Measurements from ENCODE around the gene SEZ6L.

The SEZ6L gene

GRCh38 chr22:26327306-26327705 is 158.0 kb downstream of the SEZ6L start:
- H3K79me2 ChIP-seq (ENCODE audit: insufficient read depth, low read length) = no peaks in the 10 kb centered on the region
- no peaks in the 10 kb centered on the region for H3F3A ChIP-seq (ENCODE audit: insufficient read depth, low read length)
- no peaks in the 10 kb centered on the region for H3K9me3 ChIP-seq (ENCODE audit: low read length)
- no peak overlapping the region for H3K4me2 ChIP-seq (ENCODE audit: low read length)
- no peaks in the 10 kb centered on the region for H3K9me2 ChIP-seq (ENCODE audit: low read depth, low read length)
- no peaks in the 10 kb centered on the region for H3K4me1 ChIP-seq (ENCODE audit: insufficient read depth, low read length, severe bottlenecking)
- H3K9ac ChIP-seq (ENCODE audit: low read length) = no peak overlapping the region
- H2AFZ ChIP-seq (ENCODE audit: low read length) = no peak overlapping the region
- no peaks in the 10 kb centered on the region for H3K27me3 ChIP-seq (ENCODE audit: insufficient read depth, low read length)
- no peak for TF ChIP-seq CTCF (IDR thresholded peaks at IDR 0.05; ENCODE audit: low read length)
- no peak for TF ChIP-seq EZH2 (IDR thresholded peaks at IDR 0.05; ENCODE audit: borderline replicate concordance, low read length)
- no peak overlapping the region for H3K4me3 ChIP-seq (ENCODE audit: low read depth, low read length, poor library complexity, severe bottlenecking)
- no peak overlapping the region for H3K27ac ChIP-seq (ENCODE audit: low read depth, low read length, poor library complexity, severe bottlenecking)
- no peaks in the 10 kb centered on the region for H4K20me1 ChIP-seq (ENCODE audit: insufficient read depth, low read length)
- no peaks in the 10 kb centered on the region for H3K36me3 ChIP-seq (ENCODE audit: insufficient read depth, low read length)

GRCh38 chr22:26328221-26328620 is 159.0 kb downstream of the SEZ6L start:
- H3K9me2 ChIP-seq (ENCODE audit: low read depth, low read length) = no peaks in the 10 kb centered on the region
- no peak overlapping the region for H3K4me2 ChIP-seq (ENCODE audit: low read length)
- H3K36me3 ChIP-seq (ENCODE audit: insufficient read depth, low read length) = no peaks in the 10 kb centered on the region
- H3F3A ChIP-seq (ENCODE audit: insufficient read depth, low read length) = no peaks in the 10 kb centered on the region
- no peak overlapping the region for H3K4me3 ChIP-seq (ENCODE audit: low read depth, low read length, poor library complexity, severe bottlenecking)
- no peaks in the 10 kb centered on the region for H3K27me3 ChIP-seq (ENCODE audit: insufficient read depth, low read length)
- no peak overlapping the region for H2AFZ ChIP-seq (ENCODE audit: low read length)
- TF ChIP-seq CTCF (IDR thresholded peaks at IDR 0.05; ENCODE audit: low read length) (no peak), EZH2 (IDR thresholded peaks at IDR 0.05; ENCODE audit: borderline replicate concordance, low read length) (no peak)
- H3K9me3 ChIP-seq (ENCODE audit: low read length) = no peaks in the 10 kb centered on the region
- H3K4me1 ChIP-seq (ENCODE audit: insufficient read depth, low read length, severe bottlenecking) = no peaks in the 10 kb centered on the region
- H3K27ac ChIP-seq (ENCODE audit: low read depth, low read length, poor library complexity, severe bottlenecking) = no peak overlapping the region
- H3K79me2 ChIP-seq (ENCODE audit: insufficient read depth, low read length) = no peaks in the 10 kb centered on the region
- H4K20me1 ChIP-seq (ENCODE audit: insufficient read depth, low read length) = no peaks in the 10 kb centered on the region
- no peak overlapping the region for H3K9ac ChIP-seq (ENCODE audit: low read length)

- no peaks in the 10 kb centered on the region for H4K20me1 ChIP-seq (ENCODE audit: insufficient read depth, low read length)
- no peaks in the 10 kb centered on the region for H3F3A ChIP-seq (ENCODE audit: insufficient read depth, low read length)
- H3K27me3 ChIP-seq (ENCODE audit: insufficient read depth, low read length) = no peaks in the 10 kb centered on the region
- peak; percentile 91 for TF ChIP-seq CTCF (IDR thresholded peaks at IDR 0.05; ENCODE audit: low read length)
- TF ChIP-seq EZH2 (IDR thresholded peaks at IDR 0.05; ENCODE audit: borderline replicate concordance, low read length) = no peak
- H3K36me3 ChIP-seq (ENCODE audit: insufficient read depth, low read length) = no peaks in the 10 kb centered on the region
- H3K79me2 ChIP-seq (ENCODE audit: insufficient read depth, low read length) = no peaks in the 10 kb centered on the region
- H2AFZ ChIP-seq (ENCODE audit: low read length) = no peak overlapping the region
- no peaks in the 10 kb centered on the region for H3K9me3 ChIP-seq (ENCODE audit: low read length)
- H3K9ac ChIP-seq (ENCODE audit: low read length) = no peak overlapping the region
- no peaks in the 10 kb centered on the region for H3K9me2 ChIP-seq (ENCODE audit: low read depth, low read length)
- H3K4me3 ChIP-seq (ENCODE audit: low read depth, low read length, poor library complexity, severe bottlenecking) = no peak overlapping the region
- H3K27ac ChIP-seq (ENCODE audit: low read depth, low read length, poor library complexity, severe bottlenecking) = no peak overlapping the region
- no peak overlapping the region for H3K4me2 ChIP-seq (ENCODE audit: low read length)
- no peaks in the 10 kb centered on the region for H3K4me1 ChIP-seq (ENCODE audit: insufficient read depth, low read length, severe bottlenecking)
These were observed 161.8 kb downstream of the SEZ6L start for GRCh38 chr22:26330971-26331625.
